Measurements from ENCODE around the gene MUC20. TPM values are rescaled to one million over a fixed set of nuclear protein-coding genes. Genes with fewer than 3 reads are reported as not detected.

Gene MUC20
- total and polyA plus RNA-seq, 9 of the 15 experiments (the other 6 are each of a cell fraction or from before 2014, with no cell fraction given), result 0.03 to 0.23 (median 0.15) TPM; not detected in 3

GRCh38 chr3:195700319-195700718, 20.5 kb upstream of the MUC20 start (continued):
- TF ChIP-seq ZNF655 (CRISPR knock-in tag; IDR thresholded peaks at IDR 0.05), result 0 out of 2 replicates have a peak, but pooled peaks have one; percentile 43
- TF ChIP-seq CBX1 (IDR thresholded peaks at IDR 0.05; ENCODE audit: low read depth), result no peak
- TF ChIP-seq C11orf30 (IDR thresholded peaks at IDR 0.05; ENCODE audit: low read depth), result no peak
- no peak for TF ChIP-seq TSHZ1 (CRISPR knock-in tag; IDR thresholded peaks at IDR 0.05)
- TF ChIP-seq GTF3C2 (IDR thresholded peaks at IDR 0.05; ENCODE audit: borderline replicate concordance, extremely low read depth, insufficient read length), result no peak
- no peak for TF ChIP-seq USF2 (CRISPR knock-in tag; IDR thresholded peaks at IDR 0.05)
- TF ChIP-seq NR2F6 (CRISPR knock-in tag; IDR thresholded peaks at IDR 0.05), result no peak
- no peak for TF ChIP-seq ZBTB12 (CRISPR knock-in tag; IDR thresholded peaks at IDR 0.05)
- TF ChIP-seq CLOCK (CRISPR knock-in tag; IDR thresholded peaks at IDR 0.05; ENCODE audit: borderline replicate concordance), result no peak
- TF ChIP-seq LARP7 (IDR thresholded peaks at IDR 0.05), result no peak
- no peak for TF ChIP-seq ZNF41 (CRISPR knock-in tag; conservative IDR thresholded peaks at IDR 0.05)
- no peak for TF ChIP-seq ELF1 (tag; IDR thresholded peaks at IDR 0.05)
- no peak for TF ChIP-seq TFAP4 (CRISPR knock-in tag; IDR thresholded peaks at IDR 0.05; ENCODE audit: borderline replicate concordance)
- no peak for TF ChIP-seq TBL1XR1 (IDR thresholded peaks at IDR 0.05; ENCODE audit: low read length in 2 of 2)
- TF ChIP-seq RNF2 (IDR thresholded peaks at IDR 0.05), result no peak
